ENCODE results near the gene CUTC.

CUTC gene

GRCh38 chr10:99784727-99785441 is 52.9 kb downstream of the CUTC start:
- DNase-seq: no peak

- no peak for DNase-seq
Measured at GRCh38 chr10:99785646-99786045, 53.6 kb downstream of the CUTC start.

GRCh38 chr10:99787311-99787710 is 55.3 kb downstream of the CUTC start:
- no peak for DNase-seq

GRCh38 chr10:99787782-99788445 is 55.9 kb downstream of the CUTC start:
- no peak for DNase-seq

GRCh38 chr10:99788598-99789256 is 56.7 kb downstream of the CUTC start:
- DNase-seq: no peak

- no peak for DNase-seq
Measured at GRCh38 chr10:99791831-99792230, 59.8 kb downstream of the CUTC start.

- DNase-seq: no peak
Measured at GRCh38 chr10:99793819-99794218, 61.8 kb downstream of the CUTC start.

- no peak for DNase-seq
Measured at GRCh38 chr10:99796928-99797327, 64.9 kb downstream of the CUTC start.

GRCh38 chr10:99798031-99798430 is 66.0 kb downstream of the CUTC start:
- DNase-seq: no peak

- no peak for DNase-seq
Measured at GRCh38 chr10:99798920-99799319, 66.9 kb downstream of the CUTC start.

- DNase-seq: no peak
Measured at GRCh38 chr10:99799613-99800012, 67.6 kb downstream of the CUTC start.

- DNase-seq: no peak
Measured at GRCh38 chr10:99804471-99804870, 72.4 kb downstream of the CUTC start.

- DNase-seq: no peak
Measured at GRCh38 chr10:99805190-99805589, 73.2 kb downstream of the CUTC start.

Data from NCI-H69 (cell line).